SK-N-MC (cell line): ENCODE results near the gene GALR1.

Experiments
- EZH2 ChIP-seq: fragments of 200-600 bp; sonication (generic); IDR thresholded peaks from one replicate; pipeline ENCODE4 v1.6.1; 2017; ENCODE audit warnings: antibody characterized with exemption
- FOXP2 ChIP-seq: optimal IDR thresholded peaks from 2 replicates; pipeline ENCODE3; 2011; ENCODE audit warnings: mild to moderate bottlenecking, moderate library complexity; ENCODE audit not compliant: insufficient read depth; ENCODE audit errors: extremely low read length, control extremely low read depth
- POLR2AphosphoS5 ChIP-seq: IDR thresholded peaks from 2 replicates; pipeline ENCODE4 v1.6.1; 2012; ENCODE audit warnings: mild to moderate bottlenecking, low read depth, low read length, borderline replicate concordance

GRCh38 chr18:77316641-77317040 lies 67.0 kb downstream of the GALR1 start:
- TF ChIP-seq EZH2 (no peak), POLR2AphosphoS5 (no peak), FOXP2 (no peak)
